GM12891 (cell line): Measurements from ENCODE around the gene NPFF.

Source experiments
- POLR2A ChIP-seq: IDR thresholded peaks from 2 replicates; pipeline ENCODE4 v1.6.1; 2011; ENCODE audit warnings: low read depth, low read length, control low read depth
- POLR2AphosphoS5 ChIP-seq: IDR thresholded peaks from 2 replicates; pipeline ENCODE4 v1.6.1; 2011; ENCODE audit warnings: low read depth, low read length, control low read depth
- SPI1 ChIP-seq: IDR thresholded peaks from 2 replicates; pipeline ENCODE4 v1.6.1; 2011; ENCODE audit warnings: low read depth, low read length, control low read depth
- TAF1 ChIP-seq: IDR thresholded peaks from 2 replicates; pipeline ENCODE4 v1.6.1; 2011; ENCODE audit warnings: low read depth, low read length, control low read depth

GRCh38 chr12:53530920-53531319 lies 23.6 kb upstream of the NPFF start:
- TF ChIP-seq TAF1 (no peak), POLR2A (no peak), POLR2AphosphoS5 (no peak), SPI1 (no peak)
